HCT116 (cell line): ENCODE measurements around the gene ALAD. TPM values are rescaled to one million over a fixed set of nuclear protein-coding genes. Genes with fewer than 3 reads are reported as not detected.

Experiments used
- ATAC-seq: fragments of 200-7000 bp; cut with Tn5 transposase; 2 replicates; pipeline ENCODE4 v1.9.1; 2020; ENCODE audit warnings: mild to moderate bottlenecking, moderate library complexity
- BruUV-seq: library from RNA; stranded (reverse); fragments of 400-500 nt; replicated peaks from 2 replicates; lab custom pipeline; 2021; lab: Mats Ljungman, UMichigan
- CTCF ChIA-PET: fragments of 300-600 bp; sonication (Branson Sonifier 250); formaldehyde crosslinking; loops from one replicate; lab custom pipeline; 2021; ENCODE audit warnings: antibody characterized with exemption; lab: Charles Lee
- POLR2A ChIA-PET: fragments of 300-600, 350-600 bp; sonication (Branson Sonifier 250); formaldehyde crosslinking; loops from one replicate; lab custom pipeline; 2021; ENCODE audit warnings: antibody characterized with exemption; lab: Charles Lee
- RAD21 ChIA-PET, 2 experiments: fragments of 300-600 bp; sonication (Branson Sonifier 250); formaldehyde crosslinking; loops; one replicate each; lab custom pipeline; 2023; ENCODE audit warnings: low total read pairs in 2 of 2; ENCODE audit not compliant: uncharacterized antibody in 2 of 2, unreplicated experiment in 2 of 2, low non-redundant PET in 1 of 2; lab: Charles Lee
- DNase-seq: peaks from one replicate; pipeline ENCODE4 v3.0.0-alpha.2; 2010; ENCODE audit warnings: low read depth, low spot score
- H2AFZ ChIP-seq: fragments of 200-600 bp; shearing (Covaris generic), sonication (generic); 2 replicates; pipeline ENCODE4 v1.6.1; 2017; ENCODE audit warnings: low read depth, mixed run types, mixed read lengths, antibody characterized with exemption, low read length; ENCODE audit not compliant: poor library complexity, severe bottlenecking
- H3K27ac ChIP-seq: 2 replicates; pipeline ENCODE4 v1.5.1; 2012; ENCODE audit warnings: low read depth, low read length
- H3K27me3 ChIP-seq: fragments of 200-600 bp; sonication (generic); 2 replicates; pipeline ENCODE4 v1.6.1; 2016; ENCODE audit warnings: mixed run types, low read length, mixed read lengths; ENCODE audit not compliant: insufficient read depth
- H3K36me3 ChIP-seq, 2 experiments: fragments of 200-500 bp in 1 of 2; fragments of 200-600 bp in 1 of 2; sonication (Bioruptor generic) in 1 of 2; sonication (generic) in 1 of 2; 2 replicates each; pipeline versions ENCODE4 v1.5.1 to v1.6.1; 2014 to 2016; ENCODE audit warnings: low read length in 2 of 2, inconsistent platforms in 1 of 2, mixed read lengths in 1 of 2, mixed run types in 1 of 2; ENCODE audit not compliant: insufficient read depth in 2 of 2, control insufficient read depth in 1 of 2
- H3K4me1 ChIP-seq, 2 experiments: fragments of 200-600 bp in 1 of 2; sonication (generic) in 1 of 2; 2 replicates each; pipeline versions ENCODE4 v1.5.1 to v1.6.1; 2012 to 2017; ENCODE audit warnings: low read length in 2 of 2, inconsistent platforms in 1 of 2, mild to moderate bottlenecking in 1 of 2, mixed read lengths in 1 of 2, mixed run types in 1 of 2, moderate library complexity in 1 of 2; ENCODE audit not compliant: insufficient read depth in 2 of 2, control insufficient read depth in 1 of 2
- H3K4me2 ChIP-seq: fragments of 200-600 bp; sonication (generic); 2 replicates; pipeline ENCODE4 v1.6.1; 2017; ENCODE audit warnings: mixed run types, low read length, mixed read lengths
- H3K4me3 ChIP-seq, 2 experiments: fragments of 200-600 bp in 1 of 2; sonication (generic) in 1 of 2; replicated peaks in 1 of 2; 2 replicates each; pipeline ENCODE4 v1.5.1; 2011 to 2016; ENCODE audit warnings: low read length in 2 of 2, control low read depth in 1 of 2, low read depth in 1 of 2, mild to moderate bottlenecking in 1 of 2, mixed read lengths in 1 of 2, mixed run types in 1 of 2
- H3K79me2 ChIP-seq: fragments of 200-600 bp; sonication (generic); 2 replicates; pipeline ENCODE4 v1.6.1; 2017; ENCODE audit warnings: mild to moderate bottlenecking, mixed run types, low read length, moderate library complexity, mixed read lengths; ENCODE audit not compliant: insufficient read depth
- H3K9ac ChIP-seq: fragments of 200-600 bp; sonication (generic); 2 replicates; pipeline ENCODE4 v1.6.1; 2016; ENCODE audit warnings: low read length, mixed read lengths
- H3K9me2 ChIP-seq: fragments of 200-600 bp; sonication (generic), shearing (Covaris generic); 2 replicates; pipeline ENCODE4 v1.6.1; 2017; ENCODE audit warnings: mixed run types, mild to moderate bottlenecking, moderate library complexity; ENCODE audit not compliant: insufficient read depth
- H3K9me3 ChIP-seq, 2 experiments: fragments of 200-500 bp in 1 of 2; fragments of 200-600 bp in 1 of 2; sonication (Bioruptor generic) in 1 of 2; sonication (generic) in 1 of 2; 2 replicates each; pipeline ENCODE4 v1.6.1; 2014 to 2017; ENCODE audit warnings: low read length in 2 of 2, mixed read lengths in 2 of 2, inconsistent platforms in 1 of 2, low read depth in 1 of 2, mild to moderate bottlenecking in 1 of 2, mixed run types in 1 of 2, moderate library complexity in 1 of 2; ENCODE audit not compliant: control insufficient read depth in 1 of 2, insufficient read depth in 1 of 2
- H4K20me1 ChIP-seq: fragments of 200-600 bp; sonication (generic), shearing (Covaris generic); 2 replicates; pipeline ENCODE4 v1.6.1; 2017; ENCODE audit warnings: mixed run types, mild to moderate bottlenecking, moderate library complexity; ENCODE audit not compliant: insufficient read depth
- ATF3 ChIP-seq: IDR thresholded peaks from 2 replicates; pipeline ENCODE4 v1.6.1; 2012
- CBX3 ChIP-seq: IDR thresholded peaks from 2 replicates; pipeline ENCODE4 v1.6.1; 2012; ENCODE audit warnings: low read depth
- CEBPB ChIP-seq: IDR thresholded peaks from 2 replicates; pipeline ENCODE4 v1.6.1; 2012; ENCODE audit warnings: low read depth
- EGR1 ChIP-seq: IDR thresholded peaks from 2 replicates; pipeline ENCODE4 v1.6.1; 2012; ENCODE audit warnings: low read depth
- EZH2 ChIP-seq: fragments of 200-600 bp; sonication (generic); IDR thresholded peaks from 2 replicates; pipeline ENCODE4 v1.6.1; 2017; ENCODE audit warnings: antibody characterized with exemption, mixed run types
- FOSL1 ChIP-seq: IDR thresholded peaks from 2 replicates; pipeline ENCODE4 v1.6.1; 2012; ENCODE audit warnings: low read depth
- JUND ChIP-seq: IDR thresholded peaks from 2 replicates; pipeline ENCODE4 v1.6.1; 2012
- POLR2A ChIP-seq: IDR thresholded peaks from 2 replicates; pipeline ENCODE4 v1.7.0; 2011; ENCODE audit warnings: borderline replicate concordance; ENCODE audit not compliant: insufficient read depth, insufficient read length; ENCODE audit errors: extremely low read depth
- POLR2AphosphoS5 ChIP-seq: IDR thresholded peaks from 2 replicates; pipeline ENCODE4 v1.6.1; 2011; ENCODE audit warnings: mild to moderate bottlenecking, low read depth, low read length, moderate library complexity
- RAD21 ChIP-seq: IDR thresholded peaks from 2 replicates; pipeline ENCODE4 v1.6.1; 2012; ENCODE audit warnings: low read depth, mild to moderate bottlenecking
- SP1 ChIP-seq: IDR thresholded peaks from 2 replicates; pipeline ENCODE4 v1.6.1; 2012; ENCODE audit warnings: low read depth
- SRF ChIP-seq: IDR thresholded peaks from 2 replicates; pipeline ENCODE4 v1.6.1; 2012; ENCODE audit warnings: low read depth
- TCF7L2 ChIP-seq: IDR thresholded peaks from 2 replicates; pipeline ENCODE4 v1.7.0; 2011; ENCODE audit warnings: borderline replicate concordance, inconsistent platforms; ENCODE audit not compliant: insufficient read depth, insufficient read length; ENCODE audit errors: extremely low read depth
- ZNF274 ChIP-seq: fragments of 200-500 bp; sonication (Bioruptor generic); IDR thresholded peaks from 2 replicates; pipeline ENCODE4 v1.6.1; 2014; ENCODE audit warnings: mild to moderate bottlenecking, low read depth, low read length, inconsistent platforms
- intact Hi-C: fragments of 100-400 bp; cut with micrococcal nuclease; formaldehyde crosslinking; loops from 2 replicates; pipeline ENCODE4 v1.10.0; 2022
- total RNA-seq: library from RNA; stranded (reverse); gene quantifications from one replicate; pipeline ENCODE4 v1.2.1, GENCODE V29; 2021; ENCODE audit not compliant: unreplicated experiment
- TF ChIP-seq, protein P1 (sequence below): IDR thresholded peaks from 2 replicates; pipeline ENCODE4 v1.6.1; 2012

The ALAD gene
- total RNA-seq, 1 experiment from 2014 or later = 14.0 TPM

- H3K4me2 ChIP-seq = no peak overlapping the region
- no peak overlapping the region for H3K9ac ChIP-seq
- H2AFZ ChIP-seq = no peak overlapping the region
- H3K9me3 ChIP-seq = no peaks in the 10 kb centered on the region
- H3K36me3 ChIP-seq = no peaks in the 10 kb centered on the region
- H3K27ac ChIP-seq = no peak overlapping the region
- no peak overlapping the region for H3K4me3 ChIP-seq
- peaks cover 14 to 29% of the 10 kb centered on the region in 2 experiments for H3K4me1 ChIP-seq
- no TSS peak for BruUV-seq
- no peaks in the 10 kb centered on the region for H3K27me3 ChIP-seq
- no peaks in the 10 kb centered on the region for H3K9me2 ChIP-seq
- intact Hi-C loops = no loop called here
- no peaks in the 10 kb centered on the region for H4K20me1 ChIP-seq
- ChIA-PET CTCF (no interaction called here), RAD21 (no interaction called here)
- no peak for DNase-seq
- H3K79me2 ChIP-seq = no peaks in the 10 kb centered on the region
- no peak for TF ChIP-seq ZNF274
- no peak for TF ChIP-seq JUND
- TF ChIP-seq ATF3 = no peak
- TF ChIP-seq EGR1 = no peak
- no peak for TF ChIP-seq POLR2A
- TF ChIP-seq EZH2 = no peak
- TF ChIP-seq TCF7L2 = no peak
- TF ChIP-seq SRF = no peak
- no peak for TF ChIP-seq RAD21
- TF ChIP-seq, all 23 proteins: peak for 0
- no peak for ATAC-seq
- POLR2A ChIA-PET = no interaction called here
Observed at GRCh38 chr9:113343732-113344231, 57.3 kb downstream of the ALAD start.

- no TSS peak for BruUV-seq
- ChIA-PET CTCF (interaction anchor here (0.7 kb wide), 1 partner anchor 59 kb away, joined by 3 read pairs; the partner anchor contains the start of gene ALAD), POLR2A (interaction anchor here (1.4 to 1.5 kb wide), 2 partner anchors 19 to 35 kb away, joined by 3 read pairs; partner anchors contain the start of gene HDHD3), RAD21 (no interaction called here)
- peak overlapping the region; percentile 88 for H3K4me2 ChIP-seq
- H3K9ac ChIP-seq = no peak overlapping the region
- H3K27ac ChIP-seq = peak overlapping the region; percentile 24; the same call in 1 of the 2 replicates
- H3K36me3 ChIP-seq = no peaks in the 10 kb centered on the region
- peaks cover 14 to 28% of the 10 kb centered on the region in 2 experiments for H3K4me1 ChIP-seq
- ATAC-seq (peak; percentile 28; the same call in 1 of the 2 replicates), DNase-seq (peak; percentile 55)
- peak overlapping the region; percentile 42 for H2AFZ ChIP-seq
- TF ChIP-seq JUND (peak; percentile 81), CBX3 (0 out of 2 replicates have a peak, but pooled peaks have one; percentile 12), CEBPB (no peak), SP1 (peak; percentile 81), RAD21 (no peak), FOSL1 (peak; percentile 73), POLR2AphosphoS5 (peak; percentile 59; the same call in 1 of the 2 replicates)
- TF ChIP-seq, protein P1, sequence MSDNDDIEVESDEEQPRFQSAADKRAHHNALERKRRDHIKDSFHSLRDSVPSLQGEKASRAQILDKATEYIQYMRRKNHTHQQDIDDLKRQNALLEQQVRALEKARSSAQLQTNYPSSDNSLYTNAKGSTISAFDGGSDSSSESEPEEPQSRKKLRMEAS = peak; percentile 43; the same call in 1 of the 2 replicates
- no peaks in the 10 kb centered on the region for H3K79me2 ChIP-seq
- no peaks in the 10 kb centered on the region for H3K9me3 ChIP-seq
- intact Hi-C loops = no loop called here
- no peaks in the 10 kb centered on the region for H4K20me1 ChIP-seq
- no peaks in the 10 kb centered on the region for H3K9me2 ChIP-seq
- H3K27me3 ChIP-seq = no peaks in the 10 kb centered on the region
- H3K4me3 ChIP-seq = peak overlapping the region in 1 of 2 experiments; percentile 16; a peak in 1 of 4 replicates
Observed at GRCh38 chr9:113341712-113342410, 59.2 kb downstream of the ALAD start.
